Astrocyte of the spinal cord (primary cell): Measurements from ENCODE around the gene CT47C1.

ENCODE experiments used
- DNase-seq: peaks from one replicate; pipeline ENCODE4 v3.0.0; 2011; ENCODE audit warnings: low read depth, low spot score
- H3K4me3 ChIP-seq: 2 replicates; pipeline ENCODE4 v1.5.1; 2011; ENCODE audit warnings: low read depth, mild to moderate bottlenecking, low read length, moderate library complexity
- CTCF ChIP-seq: IDR thresholded peaks from 2 replicates; pipeline ENCODE4 v1.5.1; 2012; ENCODE audit warnings: low read depth, mild to moderate bottlenecking, low read length, inconsistent platforms
- in situ Hi-C: cut with HindIII; loops from 2 replicates; pipeline ENCODE4 v1.10.0; 2017; ENCODE audit warnings: low sequenced_read_pairs

CT47C1 gene

GRCh38 chrX:119089619-119090018 lies 16.8 kb downstream of the CT47C1 start:
- in situ Hi-C loops, result no loop called here
- DNase-seq, result no peak
- no peak overlapping the region for H3K4me3 ChIP-seq
- TF ChIP-seq CTCF, result no peak

GRCh38 chrX:119090627-119091026 lies 17.8 kb downstream of the CT47C1 start:
- no peak for TF ChIP-seq CTCF
- no peak for DNase-seq
- no peak overlapping the region for H3K4me3 ChIP-seq
- in situ Hi-C loops, result no loop called here

- peak; percentile 3 for DNase-seq
- TF ChIP-seq CTCF, result no peak
- in situ Hi-C loops, result no loop called here
- H3K4me3 ChIP-seq, result no peak overlapping the region
Measured at GRCh38 chrX:119093991-119094735, 21.4 kb downstream of the CT47C1 start.

GRCh38 chrX:119094819-119095218 lies 22.0 kb downstream of the CT47C1 start:
- DNase-seq, result no peak

DNA sequence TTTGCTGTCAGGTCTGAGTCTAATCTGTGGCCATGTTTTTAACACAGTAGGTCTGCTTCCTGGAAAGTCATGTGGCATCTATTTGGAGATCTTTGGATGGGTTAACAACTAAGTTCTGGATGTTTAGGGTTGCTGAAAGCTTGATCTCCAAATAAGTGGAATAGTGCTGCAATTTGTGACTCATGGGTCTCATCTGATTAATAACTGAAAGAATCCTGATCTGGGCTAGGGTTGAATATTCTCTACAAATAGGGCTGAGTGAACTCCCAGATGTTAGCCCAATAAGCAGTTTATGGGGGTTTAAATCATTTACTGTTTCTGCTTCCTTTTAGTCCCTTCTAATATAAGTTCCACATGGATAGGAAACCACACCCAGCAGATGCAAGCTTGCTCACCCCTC lies 23.1 kb downstream of the CT47C1 start:
- in situ Hi-C loops, result no loop called here
- no peak for TF ChIP-seq CTCF
- no peak overlapping the region for H3K4me3 ChIP-seq
- no peak for DNase-seq

More at GRCh38 chrX:119094819-119095218, 22.0 kb downstream of the CT47C1 start:
- no peak for TF ChIP-seq CTCF
- in situ Hi-C loops, result no loop called here
- H3K4me3 ChIP-seq, result no peak overlapping the region

GRCh38 chrX:119101168-119101567 lies 28.4 kb downstream of the CT47C1 start:
- in situ Hi-C loops, result no loop called here

More at GRCh38 chrX:119101168-119101567, 28.4 kb downstream of the CT47C1 start:
- TF ChIP-seq CTCF, result no peak
- H3K4me3 ChIP-seq, result no peak overlapping the region
- DNase-seq, result no peak
